Skeletal muscle tissue (tissue), 4 donors: ENCODE measurements around the gene TSPAN5. TPM values are rescaled to one million over a fixed set of nuclear protein-coding genes. Genes with fewer than 3 reads are reported as not detected.
"Not testable (repeated sequence)": the region's sequence is repeated elsewhere in the genome, so short reads cannot be mapped to it uniquely, and the experiment has no call there.

Source experiments
- H3K27ac ChIP-seq: one replicate; pipeline ENCODE4 v1.7.0; 2013; ENCODE audit warnings: mild to moderate bottlenecking, low read depth, low read length, inconsistent platforms
- H3K27me3 ChIP-seq, 3 donors: one replicate each; pipeline ENCODE4 v1.7.0; 2013; ENCODE audit warnings: low read length in 3 of 3; ENCODE audit not compliant: control insufficient read depth in 3 of 3, insufficient read depth in 3 of 3
- H3K36me3 ChIP-seq, 3 donors: one replicate each; pipeline ENCODE4 v1.7.0; 2013; ENCODE audit warnings: low read length in 3 of 3; ENCODE audit not compliant: control insufficient read depth in 3 of 3, insufficient read depth in 3 of 3
- H3K4me1 ChIP-seq, 3 donors: one replicate each; pipeline ENCODE4 v1.7.0; 2013; ENCODE audit warnings: low read length in 3 of 3, mild to moderate bottlenecking in 3 of 3; ENCODE audit not compliant: control insufficient read depth in 3 of 3, insufficient read depth in 3 of 3
- H3K4me3 ChIP-seq, 3 donors: one replicate each; pipeline ENCODE4 v1.7.0; 2013; ENCODE audit warnings: low read length in 3 of 3
- H3K9ac ChIP-seq, 3 donors: one replicate each; pipeline ENCODE4 v1.7.0; 2013; ENCODE audit warnings: low read length in 3 of 3, mild to moderate bottlenecking in 3 of 3, moderate library complexity in 2 of 3, low read depth in 1 of 3
- H3K9me3 ChIP-seq, 3 donors: one replicate each; pipeline ENCODE4 v1.7.0; 2013; ENCODE audit warnings: low read length in 3 of 3; ENCODE audit not compliant: control insufficient read depth in 3 of 3
- total RNA-seq: library from RNA; depleted of rRNA; stranded (reverse); fragments of >200 nt; gene quantifications from one replicate; pipeline ENCODE4 v1.2.3, GENCODE V29; 2014
- donor health status: Osteomylitis.

The TSPAN5 gene
- total RNA-seq, 1 donor from 2014 or later: 11.0 TPM

DNA sequence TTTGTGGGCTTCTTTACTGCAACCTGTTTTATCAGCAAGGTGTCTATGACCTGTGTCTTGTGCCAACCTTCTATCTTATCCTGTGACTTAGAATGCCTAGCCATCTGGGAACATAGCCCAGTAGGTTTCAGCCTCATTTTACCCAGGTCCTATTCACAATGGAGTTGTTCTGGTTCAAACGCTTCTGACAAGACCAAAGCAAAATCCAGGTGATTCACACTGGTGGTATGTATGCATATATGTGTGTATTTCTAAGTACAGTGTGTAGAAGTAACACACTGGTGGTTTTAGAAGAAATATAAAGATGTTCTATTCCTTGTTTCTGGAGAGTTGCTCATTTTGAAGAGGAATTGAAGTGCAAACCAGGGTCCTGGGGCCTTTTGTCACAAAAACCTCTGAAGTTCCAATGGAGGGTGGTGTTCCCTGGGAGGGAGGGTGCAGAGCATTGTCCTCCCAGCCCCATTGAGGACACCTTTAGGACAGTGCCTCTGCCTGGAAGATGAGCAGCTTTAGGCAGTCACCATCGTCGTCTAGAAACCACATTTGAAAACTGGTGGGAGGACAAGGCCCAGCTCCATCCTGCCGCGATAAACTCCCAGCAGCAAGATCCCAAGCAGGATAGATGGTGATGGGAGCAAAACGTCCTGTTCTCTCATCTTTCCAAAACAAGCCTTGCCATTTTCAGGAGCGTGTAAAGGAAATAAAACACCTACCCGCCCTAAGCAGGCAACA, 191.4 kb downstream of the TSPAN5 start:
- no peaks in the 10 kb centered on the region for H3K9me3 ChIP-seq
- peaks cover 0 to 3% (median 0%) of the 10 kb centered on the region in 3 donors for H3K27me3 ChIP-seq
- no peaks in the 10 kb centered on the region for H3K36me3 ChIP-seq
- H3K4me1 ChIP-seq: peaks cover 6 to 10% (median 9%) of the 10 kb centered on the region in 3 donors
- no peak overlapping the region for H3K9ac ChIP-seq
- H3K27ac ChIP-seq: no peak overlapping the region
- H3K4me3 ChIP-seq: peak overlapping the region in 1 of 3 donors; percentile 71

DNA sequence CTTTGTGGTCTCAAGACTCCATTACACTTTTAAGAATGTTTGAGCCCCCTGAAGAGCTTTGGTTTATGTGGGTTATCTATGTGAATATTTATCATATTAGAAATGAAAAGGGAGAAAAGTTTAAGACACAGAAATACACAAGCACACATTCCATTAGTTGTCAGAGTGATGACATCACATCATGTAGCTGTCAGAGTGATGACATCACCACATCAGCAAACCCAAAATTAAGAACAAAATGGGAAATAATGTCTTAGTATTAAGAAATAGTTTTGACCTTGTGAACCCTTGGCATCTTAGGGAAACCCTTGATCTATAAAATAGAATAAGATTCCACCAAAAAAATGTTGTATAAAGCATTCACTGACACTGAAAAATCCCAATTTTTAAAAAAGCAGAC, 195.9 kb downstream of the TSPAN5 start:
- Histone ChIP-seq H3K4me3 (no peak overlapping the region), H3K36me3 (no peaks in the 10 kb centered on the region), H3K27me3 (no peaks in the 10 kb centered on the region), H3K9me3 (no peaks in the 10 kb centered on the region), H3K9ac (no peak overlapping the region), H3K27ac (no peak overlapping the region), H3K4me1 (peaks cover 0 to 4% (median 4%) of the 10 kb centered on the region in 3 donors)

DNA sequence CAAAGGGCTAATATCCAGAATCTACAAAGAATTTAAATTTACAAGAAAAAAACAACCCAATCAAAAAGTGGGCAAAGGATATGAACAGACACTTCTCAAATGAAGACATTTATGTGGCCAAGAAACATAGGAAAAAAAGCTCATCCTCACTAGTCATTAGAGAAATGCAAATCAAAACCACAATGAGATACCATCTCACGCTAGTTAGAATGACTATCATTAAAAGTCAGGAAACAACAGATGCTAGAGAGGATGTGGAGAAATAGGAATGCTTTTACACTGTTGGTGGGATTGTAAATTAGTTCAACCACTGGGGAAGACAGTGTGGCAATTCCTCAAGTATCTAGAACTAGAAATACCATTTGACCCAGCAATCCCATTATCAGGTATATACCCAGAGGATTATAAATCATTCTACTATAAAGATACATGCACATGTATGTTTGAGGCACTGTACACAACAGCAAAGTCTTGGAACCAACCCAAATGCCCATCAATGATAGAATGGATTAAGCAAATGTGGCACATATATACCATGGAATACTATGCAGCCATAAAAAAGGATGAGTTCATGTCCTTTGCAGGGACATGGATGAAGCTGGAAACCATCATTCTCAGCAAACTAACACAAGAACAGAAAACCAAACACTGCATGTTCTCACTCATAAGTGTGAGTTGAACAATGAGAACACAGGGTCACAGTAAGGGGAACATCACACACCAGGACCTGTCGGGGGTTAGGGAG, 197.1 kb downstream of the TSPAN5 start:
- not testable (repeated sequence) for H3K9ac ChIP-seq, H3K4me1 ChIP-seq, H3K36me3 ChIP-seq, H3K27me3 ChIP-seq, H3K9me3 ChIP-seq, H3K27ac ChIP-seq, H3K4me3 ChIP-seq

- not testable (repeated sequence) for H3K36me3 ChIP-seq, H3K27me3 ChIP-seq, H3K9me3 ChIP-seq, H3K9ac ChIP-seq, H3K4me1 ChIP-seq, H3K27ac ChIP-seq, H3K4me3 ChIP-seq
These were observed 201.0 kb downstream of the TSPAN5 start for GRCh38 chr4:98457422-98457821.

DNA sequence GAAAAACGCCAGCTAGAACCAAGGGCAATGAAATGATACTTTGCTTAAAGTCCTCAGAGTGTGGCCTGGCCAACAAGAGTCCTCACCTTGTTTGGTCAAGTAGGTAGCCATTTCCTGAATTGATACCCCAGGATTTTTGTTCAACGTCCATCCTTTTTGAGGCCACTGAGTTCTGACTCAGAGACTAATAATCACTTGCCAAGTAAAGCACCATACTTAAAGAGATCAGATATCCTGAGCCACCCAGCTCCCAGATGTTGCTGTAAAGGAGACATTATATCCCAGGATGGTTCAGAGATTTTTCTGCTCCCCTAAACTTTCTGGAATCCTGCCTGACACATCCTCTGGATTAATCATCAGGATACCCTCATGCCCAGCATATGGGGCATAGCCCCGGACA, 206.3 kb downstream of the TSPAN5 start:
- Histone ChIP-seq H3K4me1 (no peaks in the 10 kb centered on the region), H3K27ac (no peak overlapping the region), H3K4me3 (no peak overlapping the region), H3K9me3 (peaks cover 0 to 6% (median 0%) of the 10 kb centered on the region in 3 donors), H3K36me3 (no peaks in the 10 kb centered on the region), H3K27me3 (no peaks in the 10 kb centered on the region), H3K9ac (no peak overlapping the region)

DNA sequence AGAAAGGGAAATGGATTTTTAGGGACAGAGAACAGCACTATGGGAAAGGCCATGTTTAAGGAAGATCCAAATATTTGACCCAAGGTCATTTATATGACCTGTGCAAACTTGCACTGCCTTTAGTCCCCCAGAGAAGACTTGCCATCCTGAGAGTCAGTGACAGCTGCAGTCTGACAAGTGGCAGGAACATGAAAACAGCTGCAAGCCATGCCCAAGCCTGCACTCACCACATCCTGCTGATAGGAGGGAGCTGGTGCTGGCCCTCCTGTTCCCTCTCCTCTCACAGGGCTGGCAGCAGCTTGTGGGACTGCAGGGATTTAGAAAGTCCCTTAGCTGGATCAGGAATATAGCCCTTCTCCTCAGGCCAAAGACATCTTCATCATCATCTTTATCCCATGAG, 209.5 kb downstream of the TSPAN5 start:
- no peaks in the 10 kb centered on the region for H3K4me1 ChIP-seq
- H3K9ac ChIP-seq: no peak overlapping the region
- H3K36me3 ChIP-seq: peaks cover 0 to 2% (median 0%) of the 10 kb centered on the region in 3 donors
- H3K4me3 ChIP-seq: no peak overlapping the region
- no peak overlapping the region for H3K27ac ChIP-seq
- peaks cover 0 to 6% (median 0%) of the 10 kb centered on the region in 3 donors for H3K9me3 ChIP-seq
- no peaks in the 10 kb centered on the region for H3K27me3 ChIP-seq

- H3K9me3 ChIP-seq: peaks cover 0 to 6% (median 0%) of the 10 kb centered on the region in 3 donors
- H3K36me3 ChIP-seq: peaks cover 0 to 2% (median 0%) of the 10 kb centered on the region in 3 donors
- H3K9ac ChIP-seq: no peak overlapping the region
- H3K27me3 ChIP-seq: no peaks in the 10 kb centered on the region
- H3K4me1 ChIP-seq: no peaks in the 10 kb centered on the region
- no peak overlapping the region for H3K27ac ChIP-seq
- no peak overlapping the region for H3K4me3 ChIP-seq
These were observed 210.8 kb downstream of the TSPAN5 start for GRCh38 chr4:98447648-98448047.

DNA sequence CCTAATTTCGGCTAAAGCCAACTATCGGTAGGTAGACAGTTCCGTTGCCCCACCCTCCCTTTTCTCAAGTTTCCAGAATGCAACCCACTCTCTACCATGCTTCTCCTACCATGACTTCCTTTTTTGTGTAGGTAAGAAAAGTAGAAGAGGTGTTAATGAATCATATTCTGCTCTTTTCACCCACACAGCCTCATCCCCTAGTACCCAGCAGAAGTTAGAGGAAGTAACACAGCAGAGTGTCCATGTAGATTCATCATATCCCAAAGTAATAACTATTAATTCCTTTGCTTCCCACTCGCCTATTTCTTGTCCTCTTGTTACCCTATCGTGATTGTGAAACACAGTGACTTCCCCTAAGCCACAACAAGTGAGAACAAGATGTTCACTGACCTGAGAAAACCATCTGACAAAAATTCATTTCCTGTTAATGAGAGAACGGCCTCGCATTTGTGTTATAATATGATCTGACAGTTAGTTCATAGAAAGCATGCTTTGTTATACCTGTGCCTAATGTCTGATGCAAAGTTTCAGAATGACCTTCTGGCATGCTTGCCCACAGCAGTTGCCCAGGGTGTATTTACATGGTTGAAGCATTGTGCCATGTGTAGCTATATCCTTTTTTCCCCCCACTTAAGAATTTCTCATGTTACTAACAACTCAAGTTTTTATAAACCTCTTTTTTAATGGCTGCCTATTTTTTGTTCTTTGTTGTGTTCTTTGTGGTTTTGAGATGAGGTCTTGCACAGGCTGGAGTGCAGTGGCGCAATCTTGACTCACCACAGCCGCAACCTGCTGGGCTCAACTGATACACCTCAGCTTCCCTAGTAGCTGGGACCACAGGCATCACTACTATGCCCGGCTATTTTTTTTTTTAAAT, 211.7 kb downstream of the TSPAN5 start:
- no peaks in the 10 kb centered on the region for H3K9me3 ChIP-seq
- H3K27me3 ChIP-seq: no peaks in the 10 kb centered on the region
- H3K27ac ChIP-seq: no peak overlapping the region
- no peak overlapping the region for H3K4me3 ChIP-seq
- no peaks in the 10 kb centered on the region for H3K4me1 ChIP-seq
- no peak overlapping the region for H3K9ac ChIP-seq
- H3K36me3 ChIP-seq: peaks cover 6 to 7% (median 6%) of the 10 kb centered on the region in 3 donors

- Histone ChIP-seq H3K9me3 (no peaks in the 10 kb centered on the region), H3K4me3 (no peak overlapping the region), H3K9ac (no peak overlapping the region), H3K36me3 (peaks cover 6 to 12% (median 7%) of the 10 kb centered on the region in 3 donors), H3K4me1 (no peaks in the 10 kb centered on the region), H3K27me3 (no peaks in the 10 kb centered on the region), H3K27ac (no peak overlapping the region)
These were observed 214.0 kb downstream of the TSPAN5 start for GRCh38 chr4:98444371-98444770.
